Amniotic stem cell (primary cell): ENCODE results near the gene NARS2.
"Not testable (repeated sequence)": the region's sequence is repeated elsewhere in the genome, so short reads cannot be mapped to it uniquely, and the experiment has no call there.

Source experiments
- DNase-seq: peaks from one replicate; lab custom pipeline; 2025; lab: John Stamatoyannopoulos, UW

Gene NARS2, protein sequence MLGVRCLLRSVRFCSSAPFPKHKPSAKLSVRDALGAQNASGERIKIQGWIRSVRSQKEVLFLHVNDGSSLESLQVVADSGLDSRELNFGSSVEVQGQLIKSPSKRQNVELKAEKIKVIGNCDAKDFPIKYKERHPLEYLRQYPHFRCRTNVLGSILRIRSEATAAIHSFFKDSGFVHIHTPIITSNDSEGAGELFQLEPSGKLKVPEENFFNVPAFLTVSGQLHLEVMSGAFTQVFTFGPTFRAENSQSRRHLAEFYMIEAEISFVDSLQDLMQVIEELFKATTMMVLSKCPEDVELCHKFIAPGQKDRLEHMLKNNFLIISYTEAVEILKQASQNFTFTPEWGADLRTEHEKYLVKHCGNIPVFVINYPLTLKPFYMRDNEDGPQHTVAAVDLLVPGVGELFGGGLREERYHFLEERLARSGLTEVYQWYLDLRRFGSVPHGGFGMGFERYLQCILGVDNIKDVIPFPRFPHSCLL

DNA sequence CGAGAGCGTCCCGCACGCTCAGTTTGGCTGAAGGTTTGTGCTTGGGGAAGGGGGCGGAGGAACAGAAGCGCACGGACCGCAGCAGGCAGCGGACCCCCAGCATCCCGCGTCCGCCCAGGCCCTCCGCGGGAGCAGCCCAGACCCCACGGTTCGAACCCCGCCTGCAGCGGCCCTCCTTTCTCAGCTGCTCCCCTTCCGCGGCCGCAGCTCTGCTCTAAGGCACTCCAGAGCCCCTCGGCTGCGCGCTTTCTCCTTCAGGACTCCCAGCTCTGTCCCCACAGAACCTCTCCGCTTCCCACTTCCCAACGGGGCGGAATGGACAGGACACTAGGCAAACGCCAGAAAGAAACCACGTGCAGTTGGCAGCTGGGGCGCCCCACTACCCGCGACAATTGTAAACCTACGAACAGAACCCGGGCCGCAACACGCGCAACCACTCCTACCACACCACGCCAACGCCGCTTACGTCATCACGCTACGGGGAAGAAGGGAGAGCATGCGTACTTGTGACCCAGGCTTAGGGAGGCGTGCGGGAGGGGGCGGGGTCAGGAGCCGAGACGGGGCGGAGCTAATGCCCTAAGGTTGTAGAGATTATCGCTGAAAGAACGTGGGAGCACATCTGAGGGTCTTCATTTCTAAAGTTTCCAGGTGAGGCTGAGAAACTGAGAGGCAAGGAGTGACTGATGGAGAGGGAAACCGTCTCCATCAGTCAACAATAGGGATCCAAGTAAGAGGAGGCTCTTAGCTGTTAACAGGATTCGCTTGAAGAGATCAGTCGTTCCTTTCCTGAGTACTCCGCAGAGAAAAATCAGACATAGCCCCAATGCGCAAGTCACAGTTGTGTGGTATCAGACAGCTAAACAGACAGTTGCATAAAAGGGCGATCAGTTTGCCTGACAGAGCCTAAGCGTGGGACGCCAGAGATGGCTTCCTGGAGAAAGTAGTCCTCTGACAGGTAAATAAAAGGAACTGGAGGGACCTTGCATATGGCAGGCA lies at the start of gene NARS2:
NARS2 (minus strand) TSS at position 479 of the 996 bp plus-strand sequence; CDS start at position 103, 376 bp downstream.
- peak; percentile 93 for DNase-seq

- no peak for DNase-seq
Measured at GRCh38 chr11:78622666-78623065, 48.0 kb upstream of the NARS2 start.

- DNase-seq = no peak
Measured at GRCh38 chr11:78620159-78620558, 45.5 kb upstream of the NARS2 start.

DNA sequence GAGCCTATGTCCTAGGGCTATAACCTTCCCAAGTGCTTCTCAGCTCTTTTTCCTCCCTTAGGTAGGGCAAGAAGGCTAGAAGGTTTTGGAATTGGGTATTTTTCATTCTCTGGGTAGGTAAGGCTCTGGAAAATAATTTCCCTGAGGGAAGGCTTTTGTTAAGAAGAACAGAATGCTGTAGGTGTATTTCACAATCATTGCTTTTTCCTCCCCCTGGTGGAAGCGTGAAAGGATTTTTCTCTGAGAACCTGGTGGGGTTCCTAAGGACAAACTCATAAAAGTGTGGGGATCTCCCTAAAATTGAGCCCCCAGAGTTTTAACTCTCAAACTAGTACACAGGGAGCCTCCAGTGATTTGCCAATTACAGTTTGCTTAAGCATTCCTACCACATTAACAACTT lies 41.1 kb upstream of the NARS2 start:
- no peak for DNase-seq

GRCh38 chr11:78613378-78613813 lies 38.7 kb upstream of the NARS2 start:
- no peak for DNase-seq

DNA sequence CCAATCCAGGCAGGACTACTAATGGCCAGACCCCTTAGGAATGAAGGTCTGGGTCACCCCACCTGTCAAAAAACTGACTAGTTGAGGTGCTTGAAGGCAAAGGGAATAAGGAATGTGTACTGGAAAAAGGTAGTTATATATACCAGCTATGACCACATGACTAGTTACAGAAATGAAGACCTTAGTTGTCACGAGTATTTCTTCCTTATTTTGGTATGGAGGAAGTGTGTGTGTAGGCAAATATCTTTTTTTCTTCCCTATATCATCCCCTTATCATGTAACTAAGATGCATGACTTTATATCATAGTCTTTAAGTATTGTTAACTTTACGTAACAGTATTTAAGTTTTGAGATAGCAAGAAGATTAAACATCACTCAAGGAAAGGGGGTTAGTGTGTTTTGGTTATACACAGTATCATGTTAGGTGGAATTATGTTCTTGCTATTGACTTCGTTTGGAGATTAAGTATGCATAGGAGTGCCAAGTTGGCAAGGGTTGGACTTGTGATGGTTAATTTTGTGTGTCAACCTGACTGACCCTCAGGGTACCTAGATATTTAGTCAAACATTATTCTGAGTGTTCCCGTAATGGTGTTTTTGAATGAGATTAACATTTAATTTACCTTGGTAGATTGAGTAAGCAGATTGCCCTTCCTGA lies 38.2 kb upstream of the NARS2 start:
- no peak for DNase-seq

GRCh38 chr11:78609321-78609720 lies 34.7 kb upstream of the NARS2 start:
- not testable (repeated sequence) for DNase-seq

GRCh38 chr11:78607696-78608095 lies 33.0 kb upstream of the NARS2 start:
- DNase-seq = no peak

- no peak for DNase-seq
Measured at GRCh38 chr11:78606667-78607066, 32.0 kb upstream of the NARS2 start.

DNA sequence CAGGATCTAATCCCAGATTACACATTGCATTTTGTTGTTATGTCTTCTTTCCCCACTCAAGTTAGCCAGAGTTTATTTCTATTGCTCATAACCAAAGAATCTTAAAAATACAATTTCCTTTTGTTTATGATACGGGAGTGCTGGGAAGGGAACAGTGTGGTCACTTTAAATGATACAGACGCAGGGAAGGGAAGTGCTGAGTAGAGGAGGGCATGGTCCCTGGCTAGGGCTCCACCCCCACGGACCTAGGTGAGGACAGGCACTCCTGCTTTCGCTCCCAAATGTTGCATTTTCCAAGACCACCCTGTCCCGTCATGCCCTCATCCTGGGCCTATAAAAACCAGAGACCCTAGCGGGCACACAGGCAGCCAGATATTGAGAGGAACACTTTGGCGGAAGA lies 30.6 kb upstream of the NARS2 start:
- no peak for DNase-seq

DNA sequence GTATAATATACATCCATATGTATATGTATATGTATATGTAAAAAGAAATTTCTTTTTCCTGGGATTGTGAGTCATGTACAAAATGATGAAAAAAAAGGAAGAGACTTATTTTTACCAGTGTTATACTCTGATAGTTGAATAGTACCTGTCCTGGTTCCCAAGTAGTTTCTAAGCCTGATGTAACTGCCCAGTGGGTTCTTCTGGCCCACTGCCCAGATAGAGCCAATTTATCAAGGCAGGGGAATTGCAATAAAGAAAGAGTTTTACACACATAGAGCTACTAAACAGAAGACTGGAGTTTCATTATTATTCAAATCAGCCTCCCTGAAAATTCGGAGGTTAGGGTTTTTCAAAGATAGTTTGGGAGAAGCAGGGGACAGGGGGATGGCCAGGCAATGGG lies 29.1 kb upstream of the NARS2 start:
- DNase-seq = no peak

DNA sequence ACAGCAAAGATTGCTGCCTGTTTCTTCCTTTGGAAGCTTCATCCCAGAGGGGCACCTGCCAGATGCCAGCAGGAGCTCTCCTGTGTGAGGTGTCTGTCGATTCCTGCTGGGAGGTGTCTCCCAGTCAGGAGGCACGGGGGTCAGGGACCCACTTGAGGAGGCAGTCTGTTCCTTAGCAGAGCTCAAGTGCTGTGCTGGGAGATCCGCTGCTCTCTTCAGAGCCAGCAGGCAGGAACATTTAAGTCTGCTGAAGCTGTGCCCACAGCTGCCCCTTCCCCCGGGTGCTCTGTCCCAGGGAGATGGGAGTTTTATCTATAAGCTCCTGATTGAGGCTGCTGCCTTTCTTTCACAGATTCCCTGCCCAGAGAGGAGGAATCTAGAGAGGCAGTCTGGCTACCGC lies 28.1 kb upstream of the NARS2 start:
- DNase-seq = not testable (repeated sequence)

- not testable (repeated sequence) for DNase-seq
Measured at GRCh38 chr11:78601066-78601465, 26.4 kb upstream of the NARS2 start.

- not testable (repeated sequence) for DNase-seq
Measured at GRCh38 chr11:78597579-78597978, 22.9 kb upstream of the NARS2 start.

DNA sequence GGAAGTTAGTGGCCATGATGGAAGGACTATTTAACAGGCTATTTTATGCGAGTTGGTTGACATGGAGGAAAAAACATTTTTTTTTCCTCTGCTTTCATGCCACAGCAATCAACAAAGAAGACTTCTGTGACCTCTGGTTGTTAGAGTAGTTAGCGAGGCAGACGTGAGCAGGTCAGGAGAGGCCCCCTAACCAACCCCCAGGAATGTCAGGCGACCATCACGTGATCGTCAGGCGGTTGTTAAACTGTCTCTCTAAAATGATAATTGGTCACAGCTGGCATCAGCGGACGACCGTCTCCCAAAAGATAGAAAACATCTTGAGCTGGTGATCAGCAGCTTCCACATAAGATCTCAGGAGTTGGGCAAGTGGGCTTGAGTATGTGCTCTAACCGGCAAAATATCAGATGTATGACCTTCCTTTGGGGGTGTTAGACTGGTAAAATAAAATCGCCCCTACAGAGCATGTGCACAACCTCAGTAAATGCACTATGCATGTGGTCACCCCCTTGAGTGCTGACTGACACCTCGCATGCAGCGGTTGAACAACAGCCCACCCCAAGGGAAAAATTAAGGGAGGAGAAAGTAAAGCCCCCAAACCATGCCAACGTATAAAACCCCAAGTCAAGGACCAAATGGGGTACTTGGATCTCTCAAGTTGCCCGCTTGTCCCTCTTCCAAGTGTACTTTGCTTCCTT lies 20.9 kb upstream of the NARS2 start:
- DNase-seq = no peak

DNA sequence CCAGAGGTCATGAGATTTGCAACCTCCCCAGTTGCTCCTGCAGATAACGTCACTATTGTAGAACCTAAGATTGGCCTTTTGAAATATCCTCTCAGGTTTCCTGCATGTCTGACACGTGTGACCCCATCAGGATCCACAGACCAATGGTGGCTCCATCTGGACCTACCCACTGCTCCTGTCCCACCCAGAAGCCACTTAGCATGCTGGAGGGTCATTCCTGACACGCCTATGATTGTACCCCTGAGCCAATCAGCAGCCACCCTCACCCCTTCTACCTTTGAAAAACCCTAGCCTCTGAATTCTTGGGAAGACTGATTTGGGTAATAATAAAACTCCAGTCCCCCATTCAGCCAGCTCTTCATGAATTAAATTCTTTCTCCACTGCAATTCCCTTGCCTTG lies 20.1 kb upstream of the NARS2 start:
- no peak for DNase-seq

DNA sequence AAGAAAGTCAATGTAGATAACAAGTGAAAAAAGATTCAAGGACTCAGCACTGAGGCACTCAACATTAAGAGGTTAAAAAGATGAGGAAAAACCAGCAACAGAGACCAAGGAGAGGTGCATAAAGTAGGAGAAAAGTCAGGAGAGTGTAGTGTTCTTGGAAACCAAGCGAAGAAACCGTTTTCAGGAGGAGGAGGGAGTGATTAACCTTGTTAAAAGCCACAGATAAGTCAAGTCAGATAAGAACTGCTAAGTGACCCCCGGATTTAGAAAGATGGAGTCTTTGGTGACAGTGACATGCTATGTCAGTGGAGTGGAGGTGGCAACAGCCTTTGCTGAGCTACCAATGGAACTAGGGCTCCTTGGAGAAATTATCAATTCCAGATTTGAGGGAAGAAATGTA lies 13.9 kb upstream of the NARS2 start:
- no peak for DNase-seq

GRCh38 chr11:78587446-78587845 lies 12.8 kb upstream of the NARS2 start:
- DNase-seq = no peak

GRCh38 chr11:78586452-78587046 lies 11.9 kb upstream of the NARS2 start:
- DNase-seq = no peak

DNA sequence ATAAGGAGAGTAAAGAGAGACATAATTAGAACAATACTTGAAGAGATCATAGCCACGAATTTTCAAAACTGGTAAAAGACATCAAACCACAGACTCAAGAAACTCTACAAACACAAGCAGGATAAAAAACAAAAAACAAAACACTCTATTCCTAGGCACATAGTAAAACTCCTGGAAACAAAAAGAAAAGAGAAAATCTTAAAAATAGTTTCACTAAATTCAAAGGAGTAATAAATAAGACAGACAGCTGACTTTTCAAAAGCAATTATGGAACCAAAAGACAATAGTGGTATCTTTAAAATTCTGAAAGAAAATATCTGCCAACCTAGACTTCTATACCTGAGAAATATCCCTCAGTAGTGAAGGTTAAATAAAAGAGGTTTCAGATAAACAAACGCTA lies 9.2 kb upstream of the NARS2 start:
- no peak for DNase-seq

GRCh38 chr11:78577495-78577894 lies 2.8 kb upstream of the NARS2 start:
- DNase-seq = no peak
